Heart left ventricle (tissue), 13 donors: ENCODE measurements around the gene TNS1.

Experiments used
- CTCF ChIP-seq, 12 donors: fragments of 200-600 bp; sonication (generic) in 4 of 12; IDR thresholded peaks; one replicate each; pipeline versions ENCODE4 v1.5.0 to v1.8.0; 2018 to 2022; ENCODE audit warnings: antibody characterized with exemption in 12 of 12, mild to moderate bottlenecking in 5 of 12
- POLR2A ChIP-seq, 2 donors: fragments of 450-650 bp; IDR thresholded peaks; one replicate each; pipeline ENCODE4 v1.6.1; 2017; ENCODE audit warnings: antibody characterized with exemption in 2 of 2, mild to moderate bottlenecking in 2 of 2, moderate library complexity in 2 of 2
- donor health status: ischemic (EF 13 %, LVEDD 7.1; RV severe dilation, severe dysfunction).
- donor health status: DM: no; HTN: yes; CAD: no.
- donor health status: DM: no; HTN: no; CAD: no.
- donor health status: ischemic (EF 25% LVEDD 6.9; RV normal size, moderate dysfunction).
- donor health status: ischemic (EF 25% LVEDD 5.7; RV mildly dilated, moderate dysfunction).
- donor health status: ischemic (EF 35%, LVEDD 5.7; RV mildly dilated, moderate dysfunction).
- donor health status: nonischemic (EF 11% LVEDD 7.7; RV severe dilation, severe dysfunction).
- donor health status: DM: yes; HTN: yes; CAD: no.
- donor health status: PGD.
- donor health status: ischemic (EF 29% LVEDD 5.4; RV normal size, mild dysfunction).
- donor health status: nonischemic (EF 23%, LVEDD 6.1; RV moderate dilation, normal function).

GRCh38 chr2:217958206-217958883 lies 44.5 kb downstream of the TNS1 start:
- TF ChIP-seq CTCF (IDR thresholded peaks at IDR 0.05) (no peak), POLR2A (IDR thresholded peaks at IDR 0.05) (no peak)
